GF-D8 (cell line): ENCODE results near the gene RRP7A.
A peak's percentile ranks its signal among the peaks of the same experiment; 100 is the strongest.
"Not testable (repeated sequence)": the region's sequence is repeated elsewhere in the genome, so short reads cannot be mapped to it uniquely, and the experiment has no call there.

ENCODE experiments used
- DNase-seq: peaks from one replicate; lab custom pipeline; 2025; lab: John Stamatoyannopoulos, UW

Gene RRP7A, protein sequence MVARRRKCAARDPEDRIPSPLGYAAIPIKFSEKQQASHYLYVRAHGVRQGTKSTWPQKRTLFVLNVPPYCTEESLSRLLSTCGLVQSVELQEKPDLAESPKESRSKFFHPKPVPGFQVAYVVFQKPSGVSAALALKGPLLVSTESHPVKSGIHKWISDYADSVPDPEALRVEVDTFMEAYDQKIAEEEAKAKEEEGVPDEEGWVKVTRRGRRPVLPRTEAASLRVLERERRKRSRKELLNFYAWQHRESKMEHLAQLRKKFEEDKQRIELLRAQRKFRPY

DNA sequence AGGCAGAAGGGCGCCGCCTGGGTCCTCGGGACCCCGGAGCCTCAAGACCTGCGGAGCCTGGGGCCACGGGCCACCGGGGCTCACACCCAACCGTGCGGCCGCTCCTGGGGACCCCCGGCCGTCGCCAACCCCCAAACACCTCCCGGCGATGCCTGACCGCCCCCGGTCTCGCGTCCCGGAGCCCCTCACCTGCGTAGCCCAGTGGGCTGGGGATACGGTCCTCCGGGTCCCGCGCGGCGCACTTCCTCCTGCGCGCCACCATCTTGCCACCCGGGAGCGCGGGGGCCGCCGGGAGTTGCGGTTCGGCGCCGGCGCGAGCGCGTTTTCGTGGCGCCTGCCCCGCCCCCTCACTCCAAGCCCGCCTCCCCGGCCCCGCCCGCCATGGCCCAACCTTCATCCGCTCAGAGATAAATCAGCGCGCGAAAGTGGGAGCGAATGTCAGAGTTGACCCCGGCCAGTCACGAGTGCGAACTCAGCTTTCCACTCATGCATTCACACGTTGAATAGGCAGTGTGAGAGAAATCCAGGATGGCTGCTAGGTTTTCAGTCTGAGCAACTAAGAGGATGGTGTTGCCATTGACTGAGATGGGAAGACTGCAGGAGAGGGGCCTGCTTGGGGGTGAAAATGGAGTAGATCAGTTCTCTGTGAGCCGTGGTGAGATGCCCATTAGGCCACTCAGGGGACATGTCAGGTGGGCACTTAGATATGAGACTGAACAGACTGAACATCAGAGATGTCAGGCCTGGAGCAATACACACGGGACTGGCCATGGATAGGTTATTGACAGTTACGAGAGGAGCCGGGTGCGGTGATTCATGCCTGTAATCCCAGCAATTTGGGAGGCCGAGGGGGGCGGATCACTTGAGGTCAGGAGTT is at the start of gene RRP7A:
Gene RRP7A (minus strand): TSS at position 272 of the 877 bp plus-strand sequence. CDS start 10 bp downstream, at position 262.
- DNase-seq = peak; percentile 7

DNA sequence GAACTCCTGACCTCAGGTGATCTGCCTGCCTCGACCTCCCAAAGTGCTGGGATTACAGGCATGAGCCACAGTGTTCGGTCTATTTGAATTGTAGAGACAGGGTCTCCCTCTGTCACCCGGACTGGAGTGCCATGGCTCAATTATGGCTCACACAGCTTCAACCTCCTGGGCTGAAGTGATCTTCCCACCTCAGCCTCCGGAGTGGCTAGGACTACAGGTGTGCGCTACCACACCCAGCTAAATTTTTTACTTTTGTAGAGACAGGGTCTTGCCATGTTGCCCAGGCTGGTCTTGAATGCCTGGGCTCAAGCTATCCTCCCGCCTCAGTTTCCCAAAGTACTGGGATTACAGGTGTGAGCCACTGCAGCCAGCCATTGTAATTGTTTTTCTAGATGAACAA is 48.4 kb upstream of the RRP7A start:
- not testable (repeated sequence) for DNase-seq

DNA sequence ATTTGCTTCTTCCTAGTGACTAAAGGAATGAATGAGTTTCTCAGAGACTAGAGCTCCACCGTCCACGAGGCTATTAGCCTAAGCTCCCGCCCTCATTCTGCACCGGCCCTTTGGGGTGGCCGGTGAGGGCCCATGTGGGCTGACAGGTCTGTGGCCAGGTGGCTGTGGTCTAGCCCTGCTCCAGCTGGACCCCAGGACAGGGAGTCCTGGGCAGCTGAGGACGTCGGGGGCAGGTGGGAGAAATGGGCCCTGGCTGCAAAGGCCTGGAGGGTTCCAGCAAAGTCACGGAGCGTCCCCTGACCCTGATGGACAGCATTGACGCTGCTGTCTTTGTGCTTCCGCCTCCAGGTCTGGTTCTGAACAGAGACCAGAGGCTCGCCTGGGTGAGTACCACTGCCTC is 46.4 kb upstream of the RRP7A start:
- DNase-seq = no peak

DNA sequence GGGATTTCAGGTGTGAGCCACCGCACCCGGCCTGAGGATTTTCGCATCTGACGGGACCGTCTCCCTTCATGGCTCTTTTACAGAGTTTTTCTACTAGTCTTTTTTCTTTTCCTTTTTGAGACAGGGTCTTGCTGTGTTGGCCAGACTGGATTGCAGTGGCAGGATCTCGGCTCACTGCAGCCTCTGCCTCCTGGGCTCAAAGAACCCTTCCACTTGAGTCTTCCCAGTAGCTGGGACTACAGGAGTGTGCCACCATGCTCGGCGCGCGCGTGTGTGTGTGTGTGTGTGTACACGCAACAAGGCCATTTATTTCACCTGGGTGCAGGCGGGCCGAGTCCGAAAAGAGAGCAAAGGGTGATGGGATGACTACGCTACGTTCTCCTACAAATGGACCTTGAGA is 45.1 kb upstream of the RRP7A start:
- DNase-seq = no peak

DNA sequence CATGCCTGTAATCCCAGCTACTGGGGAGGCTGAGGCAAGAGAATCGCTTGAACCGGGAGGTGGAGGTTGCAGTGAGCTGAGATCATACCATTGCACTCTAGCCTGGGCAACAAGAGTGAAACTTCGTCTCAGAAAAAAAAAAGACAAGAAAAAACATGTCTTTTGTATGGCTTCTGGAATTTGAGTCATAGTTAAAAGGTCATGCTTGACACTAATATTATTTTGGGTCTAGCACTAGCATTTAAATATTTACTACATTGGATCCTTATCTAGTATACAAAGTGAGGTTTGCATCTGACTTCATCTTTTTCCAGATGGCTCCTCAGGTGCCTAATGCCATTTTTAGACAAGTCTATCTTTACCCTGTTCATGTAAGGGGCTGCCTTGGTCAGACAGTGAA is 44.3 kb upstream of the RRP7A start:
- not testable (repeated sequence) for DNase-seq

DNA sequence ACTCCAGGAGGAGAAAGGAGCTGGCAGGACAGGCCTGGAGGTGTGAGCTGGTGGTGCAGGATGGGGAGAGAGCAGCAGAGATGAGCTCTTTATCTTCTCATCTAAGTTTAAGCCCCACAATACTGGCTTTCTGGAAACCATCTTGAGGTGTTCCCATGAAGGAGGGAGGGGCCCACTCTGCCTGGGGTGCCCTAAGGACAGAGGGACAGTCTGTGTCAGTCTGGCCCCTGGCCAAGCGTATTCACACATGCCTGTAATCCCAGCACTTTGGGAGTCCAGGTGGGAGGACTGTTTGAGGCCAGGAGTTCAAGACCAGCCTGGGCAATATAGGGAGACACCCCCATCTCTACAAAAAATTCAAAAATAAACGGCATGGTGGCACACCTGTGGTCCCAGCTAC is 43.1 kb upstream of the RRP7A start:
- DNase-seq = no peak

DNA sequence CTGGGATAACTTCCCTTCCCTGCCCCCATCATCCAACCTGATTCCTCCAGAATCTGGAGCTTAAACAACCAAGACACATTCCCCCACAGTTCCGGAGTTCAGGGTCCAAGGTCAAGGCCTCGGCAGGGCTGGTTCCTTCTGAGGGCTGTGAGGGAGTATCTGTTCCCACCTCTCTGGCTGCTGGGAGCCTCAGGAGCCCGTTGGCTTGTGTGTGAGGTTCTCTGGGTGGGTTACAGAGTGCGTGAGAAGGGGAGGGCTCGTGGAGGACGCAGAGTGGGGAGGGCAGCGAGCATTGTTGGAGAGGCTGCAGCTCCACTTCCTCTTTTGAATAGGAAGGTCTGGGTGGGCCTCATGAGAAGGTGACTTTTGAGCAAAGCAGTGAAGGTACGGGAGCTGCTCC is 42.7 kb upstream of the RRP7A start:
- no peak for DNase-seq

DNA sequence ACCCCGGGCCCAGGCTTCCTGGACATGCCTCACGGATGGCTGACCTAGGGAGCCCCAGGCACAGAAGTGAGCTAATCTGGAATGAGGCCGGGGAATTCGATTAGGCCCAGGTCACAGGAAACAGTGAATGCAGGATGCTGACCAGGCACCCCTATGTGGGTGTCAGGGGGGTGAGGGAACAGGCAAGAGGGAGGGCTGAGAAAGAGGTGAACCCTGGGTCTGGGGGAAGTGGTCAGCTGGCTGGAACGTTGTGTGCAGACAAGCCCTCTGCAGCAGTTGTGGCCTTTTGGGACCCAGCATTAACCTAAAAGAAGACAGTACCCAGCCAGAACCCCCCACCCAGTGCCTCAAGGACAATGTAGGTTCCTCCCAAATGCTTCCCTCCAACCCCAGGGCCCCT is 42.3 kb upstream of the RRP7A start:
- DNase-seq = no peak

DNA sequence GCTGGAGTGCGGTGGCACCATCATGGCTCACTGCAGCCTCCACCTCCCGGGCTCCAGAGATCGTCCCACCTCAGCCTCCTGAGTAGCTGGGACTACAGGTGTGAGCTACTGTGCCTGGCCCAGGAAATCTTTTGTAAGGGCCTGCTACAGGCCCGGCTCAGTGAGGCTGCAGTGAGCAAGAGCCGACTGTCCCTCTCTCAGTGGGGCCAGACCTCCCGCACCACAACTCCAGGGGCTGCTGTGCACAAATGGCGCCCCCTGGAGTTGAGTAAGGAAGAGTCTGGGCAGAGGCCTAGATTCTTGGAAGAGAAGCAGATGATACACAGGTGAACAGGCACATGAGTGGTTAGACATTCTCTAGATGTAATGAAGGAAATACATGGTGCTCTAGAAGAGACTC is 41.2 kb upstream of the RRP7A start:
- DNase-seq = no peak

DNA sequence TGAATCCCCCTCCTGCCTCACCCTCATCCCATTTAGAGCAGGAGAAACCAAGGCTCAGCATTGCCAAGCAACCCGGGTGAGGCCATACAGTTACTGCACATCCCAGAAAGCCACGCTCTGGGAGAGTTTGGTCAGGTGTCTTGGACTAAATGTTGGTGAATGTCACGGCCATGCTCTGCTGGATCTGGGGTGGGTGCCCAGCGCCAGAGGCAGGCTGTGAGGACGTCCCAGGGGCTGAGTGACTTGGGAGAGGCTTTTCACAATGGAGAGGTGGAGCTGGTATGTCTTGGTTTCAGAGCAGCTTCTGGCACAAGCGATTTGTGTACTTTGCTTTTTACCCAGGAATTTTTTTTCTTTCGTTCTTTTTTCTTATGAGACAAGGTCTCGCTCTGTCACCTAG is 40.8 kb upstream of the RRP7A start:
- DNase-seq = no peak

DNA sequence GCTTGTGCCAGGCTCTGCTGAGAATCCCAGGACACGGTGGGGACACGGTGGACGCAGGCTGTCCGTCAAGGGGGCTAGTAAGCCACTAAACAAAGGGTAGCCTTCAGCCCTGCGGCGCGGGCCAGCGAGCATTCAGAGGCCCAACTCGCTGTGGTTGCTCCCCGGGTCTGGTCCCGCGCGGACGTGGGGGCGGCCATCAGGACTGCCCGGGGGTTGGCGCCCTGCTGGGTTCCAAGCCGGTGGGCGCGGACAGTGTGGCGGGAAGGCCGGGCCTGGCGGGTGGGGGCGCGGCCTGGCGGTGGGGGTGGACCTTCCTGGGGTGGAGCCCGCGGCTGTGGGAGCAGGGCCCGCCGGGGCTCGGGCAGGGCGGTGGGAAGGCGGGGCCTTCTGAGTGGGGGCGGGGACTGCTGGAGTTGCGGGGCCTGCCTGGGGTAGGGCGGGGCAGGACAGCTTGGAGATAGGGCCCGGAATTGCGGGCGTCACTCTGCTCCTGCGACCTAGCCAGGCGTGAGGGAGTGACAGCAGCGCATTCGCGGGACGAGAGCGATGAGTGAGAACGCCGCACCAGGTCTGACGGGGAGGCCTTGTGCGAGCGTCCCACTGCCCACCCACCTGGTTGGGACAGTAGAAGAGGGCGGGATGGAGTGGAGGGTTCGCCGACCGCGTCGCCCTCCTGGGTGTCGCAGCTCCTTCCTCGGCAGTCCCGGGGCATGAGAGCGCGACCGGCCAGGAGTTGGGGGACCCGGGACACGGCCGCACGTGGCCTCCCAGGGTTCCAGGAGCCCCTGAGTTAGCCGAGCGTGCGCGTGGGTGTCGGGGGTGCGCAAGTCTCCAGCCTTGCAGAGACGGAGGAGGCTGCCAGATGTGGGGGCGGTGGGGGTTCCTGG is 34.1 kb upstream of the RRP7A start, which contains the start of gene SERHL2:
Gene SERHL2 (plus strand): TSS at position 482 of the 887 bp plus-strand sequence. CDS start 65 bp downstream, at position 547.
- DNase-seq = no peak

DNA sequence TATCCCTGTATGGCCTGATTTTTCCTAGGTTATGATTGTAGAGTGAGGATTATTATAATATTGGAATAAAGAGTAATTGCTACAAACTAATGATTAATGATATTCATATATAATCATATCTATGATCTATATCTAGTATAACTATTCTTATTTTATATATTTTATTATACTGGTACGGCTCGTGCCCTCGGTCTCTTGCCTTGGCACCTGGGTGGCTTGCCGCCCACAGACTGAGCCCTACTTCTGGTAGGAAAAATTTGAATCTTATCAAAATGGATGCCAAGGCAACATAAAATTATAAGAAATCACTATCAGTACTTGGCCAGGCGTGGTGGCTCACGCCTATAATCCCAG is 32.7 kb upstream of the RRP7A start:
- DNase-seq = not testable (repeated sequence)

DNA sequence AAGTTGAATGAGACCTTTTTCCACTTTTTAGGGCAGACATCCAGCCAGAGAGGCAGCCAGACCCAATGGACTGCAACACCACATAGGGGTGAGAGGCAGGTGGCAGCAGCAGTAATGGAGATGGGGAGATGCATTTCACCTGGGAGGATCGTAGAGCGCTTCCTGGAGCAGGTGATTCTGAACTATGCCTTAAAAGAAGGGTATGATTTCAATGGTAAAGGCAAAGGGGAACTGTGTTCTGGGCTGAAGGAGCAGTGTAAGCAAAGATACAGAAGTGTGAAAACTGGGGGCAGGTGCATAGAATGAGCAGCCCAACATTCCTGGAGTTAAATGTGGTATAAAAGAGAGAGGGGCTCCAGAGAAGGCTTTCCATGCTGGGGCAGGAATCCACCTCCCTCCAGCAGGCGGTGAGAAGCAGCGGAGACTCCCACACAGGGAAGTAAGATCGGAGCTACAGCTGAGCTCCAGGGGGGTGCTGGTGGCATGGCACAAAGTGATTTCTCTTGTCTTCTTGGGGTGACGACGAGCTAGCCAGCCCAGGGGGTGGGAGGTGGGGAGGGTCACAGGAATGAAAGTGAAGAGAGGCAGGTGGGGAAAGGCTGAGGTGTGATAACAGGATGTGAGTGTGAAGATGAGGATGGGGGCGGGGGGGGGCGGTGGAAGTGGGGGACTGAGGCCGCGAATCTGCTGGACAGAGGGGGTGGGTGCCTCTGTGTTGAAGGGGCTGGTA is 29.9 kb upstream of the RRP7A start:
- no peak for DNase-seq

DNA sequence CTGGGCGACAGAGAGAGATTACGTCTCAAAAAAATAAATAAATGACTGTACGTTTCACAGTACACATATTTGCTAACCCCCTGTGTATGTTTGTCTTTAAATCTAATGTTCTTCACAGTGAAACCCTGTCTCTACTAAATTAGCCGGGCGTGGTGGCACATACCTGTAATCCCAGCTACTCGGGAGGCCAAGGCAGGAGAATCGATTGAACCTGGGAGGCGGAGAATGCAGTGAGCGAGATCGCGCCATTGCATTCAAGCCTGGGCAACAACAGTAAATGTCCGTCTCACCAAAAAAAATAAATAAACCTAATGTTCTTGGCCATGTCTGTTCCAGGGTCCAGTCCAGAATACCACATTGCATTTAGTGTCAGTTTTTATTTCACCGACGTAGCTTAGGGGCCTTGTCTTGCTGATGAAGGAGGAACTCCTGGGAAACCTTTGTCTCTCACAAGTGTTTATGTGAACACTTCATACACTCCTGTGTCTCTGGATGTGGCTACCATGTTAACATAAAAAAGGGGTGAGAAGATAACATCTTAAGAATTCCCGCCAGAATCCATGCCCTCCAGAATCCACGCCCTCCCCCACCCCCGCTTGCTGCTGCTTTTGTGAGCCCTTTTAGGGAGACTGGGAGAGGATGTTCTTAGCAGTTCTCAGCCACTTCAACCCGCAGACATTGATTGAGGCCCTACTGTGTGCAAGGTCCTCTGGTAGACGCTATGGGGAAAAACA is 29.2 kb upstream of the RRP7A start:
- DNase-seq = no peak

DNA sequence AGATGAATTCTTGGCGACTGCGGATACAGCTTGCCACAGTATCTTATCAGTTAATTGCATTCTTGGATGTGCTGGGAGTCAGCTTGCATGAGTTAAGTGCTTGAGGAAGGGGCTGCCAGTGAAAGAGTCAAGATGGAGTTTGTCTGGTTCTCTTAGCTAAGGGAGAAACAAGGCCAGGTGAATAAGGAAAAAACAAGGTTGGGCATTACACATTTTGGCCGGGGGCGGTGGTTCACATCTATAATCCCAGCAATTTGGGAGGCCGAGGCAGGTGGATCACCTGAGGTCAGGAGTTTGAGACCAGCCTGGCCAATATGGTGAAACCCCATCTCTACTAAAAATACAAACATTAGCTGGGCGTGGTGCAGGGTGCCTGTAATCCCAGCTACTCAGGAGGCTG is 28.5 kb upstream of the RRP7A start:
- DNase-seq = not testable (repeated sequence)

DNA sequence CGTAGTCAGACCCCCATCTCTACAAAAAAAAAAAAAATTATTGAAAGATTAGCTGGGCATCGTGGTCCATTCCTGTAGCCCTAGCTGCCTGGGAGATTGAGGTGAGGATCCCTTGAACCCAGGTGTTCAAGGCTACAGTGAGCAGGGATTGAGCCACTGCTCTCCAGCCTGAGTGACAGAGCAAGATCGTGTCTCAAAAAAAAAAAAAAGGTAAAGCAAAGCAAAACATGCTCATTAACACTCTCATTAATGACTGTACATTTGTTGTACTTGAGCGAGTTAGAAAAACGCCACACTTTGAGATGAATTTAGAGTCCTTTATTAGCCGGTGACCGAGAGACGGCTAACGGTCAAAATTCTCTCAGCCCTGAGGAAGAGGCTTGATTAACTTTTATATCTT is 28.0 kb upstream of the RRP7A start:
- DNase-seq = no peak

DNA sequence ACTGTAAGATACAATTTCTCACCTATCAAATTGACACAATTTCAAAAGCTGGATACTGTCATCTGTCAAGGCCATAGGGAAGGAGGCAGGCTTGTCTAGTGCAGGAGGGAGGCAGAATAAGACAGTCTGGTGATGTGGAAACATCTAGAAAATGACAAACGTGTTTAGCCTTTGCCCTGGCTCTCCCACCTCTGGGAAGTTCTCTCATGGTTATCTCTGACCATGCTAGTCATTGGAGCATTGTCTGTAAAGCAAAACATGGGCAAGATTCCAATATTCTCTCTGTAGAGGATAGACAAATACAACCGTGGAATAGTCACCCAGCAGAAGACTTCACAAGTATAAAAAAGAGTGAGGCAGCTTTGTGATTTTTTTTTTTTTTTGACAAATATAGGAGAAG is 25.1 kb upstream of the RRP7A start:
- no peak for DNase-seq

DNA sequence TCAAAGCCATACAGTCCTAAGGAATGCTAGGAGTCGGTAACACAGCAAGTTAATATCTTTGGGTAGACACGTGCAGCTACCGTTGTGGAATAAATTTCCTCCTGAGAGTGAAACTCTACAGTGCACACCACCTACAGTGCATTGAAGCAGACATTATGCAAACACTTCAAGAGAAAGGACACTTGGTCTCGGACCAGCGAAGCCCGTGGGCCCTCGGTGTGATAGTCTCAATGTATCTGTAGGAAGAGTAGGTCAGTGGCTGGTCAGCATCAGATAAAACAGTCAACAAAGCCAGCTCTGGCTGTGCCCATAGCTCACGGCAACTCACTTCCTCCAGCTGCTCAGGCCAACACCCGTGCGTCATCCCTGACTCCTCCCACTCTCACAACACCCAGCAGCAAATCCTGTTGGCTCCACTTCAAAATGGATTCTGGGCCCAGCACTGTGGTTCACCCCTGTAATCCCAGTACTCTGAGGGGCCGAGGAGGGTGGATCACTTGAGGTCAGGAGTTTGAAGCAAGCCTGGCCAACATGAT is 19.7 kb upstream of the RRP7A start:
- DNase-seq = not testable (repeated sequence)

DNA sequence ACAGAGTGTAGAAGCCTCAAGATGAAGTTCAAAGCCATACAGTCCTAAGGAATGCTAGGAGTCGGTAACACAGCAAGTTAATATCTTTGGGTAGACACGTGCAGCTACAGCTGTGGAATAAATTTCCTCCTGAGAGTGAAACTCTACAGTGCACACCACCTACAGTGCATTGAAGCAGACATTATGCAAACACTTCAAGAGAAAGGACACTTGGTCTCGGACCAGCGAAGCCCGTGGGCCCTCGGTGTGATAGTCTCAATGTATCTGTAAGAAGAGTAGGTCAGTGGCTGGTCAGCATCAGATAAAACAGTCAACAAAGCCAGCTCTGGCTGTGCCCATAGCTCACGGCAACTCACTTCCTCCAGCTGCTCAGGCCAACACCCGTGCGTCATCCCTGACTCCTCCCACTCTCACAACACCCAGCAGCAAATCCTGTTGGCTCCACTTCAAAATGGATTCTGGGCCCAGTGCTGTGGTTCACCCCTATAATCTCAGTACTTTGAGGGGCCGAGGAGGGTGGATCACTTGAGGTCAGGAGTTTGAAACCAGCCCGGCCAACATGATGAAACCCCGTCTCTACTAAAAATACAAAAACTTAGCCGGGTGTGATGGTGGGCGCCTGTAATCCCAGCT is 17.7 kb upstream of the RRP7A start:
- DNase-seq = not testable (repeated sequence)

DNA sequence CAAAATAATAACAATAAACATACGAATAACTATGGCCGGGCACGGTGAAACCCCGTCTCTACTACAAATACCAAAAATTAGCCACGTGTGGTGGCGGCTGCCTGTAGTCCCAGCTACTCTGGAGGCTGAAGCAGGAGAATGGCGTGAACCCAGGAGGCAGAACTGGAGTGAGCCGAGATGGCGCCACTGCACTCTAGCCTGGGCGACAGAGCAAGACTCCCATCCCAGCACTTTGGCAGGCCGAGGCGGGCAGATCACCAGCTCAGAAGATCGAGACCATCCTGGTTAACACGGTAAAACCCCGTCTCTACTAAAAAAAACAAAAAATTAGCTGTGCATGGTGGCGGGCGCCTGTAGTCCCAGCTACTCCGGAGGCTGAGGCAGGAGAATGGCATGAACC is 17.0 kb upstream of the RRP7A start:
- DNase-seq = not testable (repeated sequence)
